AG04449 (cell line): ENCODE results near the gene CNOT2.

Source experiments
- CTCF ChIA-PET: fragments of 350-600 bp; formaldehyde crosslinking; extraction: SDS; loops from one replicate; lab custom pipeline; 2021; ENCODE audit warnings: antibody characterized with exemption; lab: Yijun Ruan, JAX
- POLR2A ChIA-PET: fragments of 400-600, 350-600 bp; formaldehyde crosslinking; extraction: SDS; loops from one replicate; lab custom pipeline; 2020; ENCODE audit warnings: antibody characterized with exemption, inconsistent platforms; lab: Yijun Ruan, JAX
- DNase-seq: peaks from one replicate; pipeline ENCODE4 v3.0.0-alpha.2; 2010; ENCODE audit warnings: low read depth, low spot score
- H3K4me3 ChIP-seq: 2 replicates; pipeline ENCODE4 v1.5.1; 2011; ENCODE audit warnings: low read depth, mild to moderate bottlenecking, control low read depth, low read length
- CTCF ChIP-seq: IDR thresholded peaks from one replicate; pipeline ENCODE4 v1.5.1; 2011; ENCODE audit warnings: mild to moderate bottlenecking, moderate library complexity, low read length, control low read depth, inconsistent platforms; ENCODE audit not compliant: insufficient read depth; ENCODE audit errors: missing control alignments

The CNOT2 gene

GRCh38 chr12:70265132-70265531, 21.9 kb downstream of the CNOT2 start:
- no peak for DNase-seq
- no peak for TF ChIP-seq CTCF
- POLR2A ChIA-PET, result no interaction called here
- no peak overlapping the region for H3K4me3 ChIP-seq
- CTCF ChIA-PET, result interaction anchor here (1.3 kb wide), 1 partner anchor 364 kb away, joined by 5 read pairs; no protein-coding TSS in a partner anchor

- DNase-seq, result no peak
- no peak overlapping the region for H3K4me3 ChIP-seq
- no peak for TF ChIP-seq CTCF
- CTCF ChIA-PET, result interaction anchor here (1.3 kb wide), 1 partner anchor 21 kb away, joined by 3 read pairs; no protein-coding TSS in a partner anchor
- POLR2A ChIA-PET, result no interaction called here
Observed at GRCh38 chr12:70267550-70267949, 24.3 kb downstream of the CNOT2 start.

GRCh38 chr12:70268972-70269371, 25.7 kb downstream of the CNOT2 start:
- no peak for DNase-seq
- CTCF ChIA-PET, result interaction anchor here (0.7 kb wide), 1 partner anchor 369 kb away, joined by 3 read pairs; no protein-coding TSS in a partner anchor
- no peak overlapping the region for H3K4me3 ChIP-seq
- TF ChIP-seq CTCF, result no peak
- POLR2A ChIA-PET, result no interaction called here

- ChIA-PET CTCF (no interaction called here), POLR2A (no interaction called here)
- no peak for DNase-seq
- no peak for TF ChIP-seq CTCF
- H3K4me3 ChIP-seq, result no peak overlapping the region
Observed at GRCh38 chr12:70270108-70270507, 26.9 kb downstream of the CNOT2 start.

- DNase-seq, result no peak
- POLR2A ChIA-PET, result no interaction called here
- TF ChIP-seq CTCF, result no peak
- H3K4me3 ChIP-seq, result no peak overlapping the region
- CTCF ChIA-PET, result interaction anchor here (0.9 kb wide), 1 partner anchor 11 kb away, joined by 3 read pairs; no protein-coding TSS in a partner anchor
Observed at GRCh38 chr12:70271025-70271424, 27.8 kb downstream of the CNOT2 start.

GRCh38 chr12:70272510-70272909, 29.3 kb downstream of the CNOT2 start:
- CTCF ChIA-PET, result interaction anchor here (1.3 kb wide), 1 partner anchor 11 kb away, joined by 3 read pairs; no protein-coding TSS in a partner anchor
- no peak for DNase-seq
- no peak for TF ChIP-seq CTCF
- H3K4me3 ChIP-seq, result no peak overlapping the region
- POLR2A ChIA-PET, result no interaction called here
